ENCODE data around the gene ATP6V1G3.
"Not testable (repeated sequence)": the region's sequence is repeated elsewhere in the genome, so short reads cannot be mapped to it uniquely, and the experiment has no call there.

The ATP6V1G3 gene, protein sequence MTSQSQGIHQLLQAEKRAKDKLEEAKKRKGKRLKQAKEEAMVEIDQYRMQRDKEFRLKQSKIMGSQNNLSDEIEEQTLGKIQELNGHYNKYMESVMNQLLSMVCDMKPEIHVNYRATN

DNA sequence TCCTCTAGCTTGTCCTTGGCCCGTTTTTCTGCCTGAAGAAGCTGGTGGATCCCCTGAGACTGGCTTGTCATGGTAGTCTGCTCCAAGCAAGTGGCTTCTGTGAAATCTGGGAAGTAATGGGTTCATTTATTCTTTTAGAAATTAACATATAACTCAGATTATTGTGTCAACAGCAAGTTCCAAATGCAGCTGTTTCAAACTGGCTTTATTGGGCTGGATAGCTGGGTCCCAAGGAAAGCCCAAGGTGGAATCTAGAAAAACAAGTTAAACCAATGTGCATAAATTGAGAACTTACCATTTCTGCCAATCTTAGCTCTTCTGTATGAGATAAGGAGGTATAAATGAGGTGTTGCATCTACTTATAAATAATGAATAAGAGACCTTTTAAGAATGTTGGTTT, at the start of gene ATP6V1G3:
TSS of gene ATP6V1G3 (minus strand) at position 101 of the 400 bp plus-strand sequence. CDS start at position 71, 30 bp downstream.
- no peak within 1 kb of the TSS for H3K4me3 ChIP-seq (ENCODE audit: low read depth, low read length)
- TF ChIP-seq, protein P1, sequence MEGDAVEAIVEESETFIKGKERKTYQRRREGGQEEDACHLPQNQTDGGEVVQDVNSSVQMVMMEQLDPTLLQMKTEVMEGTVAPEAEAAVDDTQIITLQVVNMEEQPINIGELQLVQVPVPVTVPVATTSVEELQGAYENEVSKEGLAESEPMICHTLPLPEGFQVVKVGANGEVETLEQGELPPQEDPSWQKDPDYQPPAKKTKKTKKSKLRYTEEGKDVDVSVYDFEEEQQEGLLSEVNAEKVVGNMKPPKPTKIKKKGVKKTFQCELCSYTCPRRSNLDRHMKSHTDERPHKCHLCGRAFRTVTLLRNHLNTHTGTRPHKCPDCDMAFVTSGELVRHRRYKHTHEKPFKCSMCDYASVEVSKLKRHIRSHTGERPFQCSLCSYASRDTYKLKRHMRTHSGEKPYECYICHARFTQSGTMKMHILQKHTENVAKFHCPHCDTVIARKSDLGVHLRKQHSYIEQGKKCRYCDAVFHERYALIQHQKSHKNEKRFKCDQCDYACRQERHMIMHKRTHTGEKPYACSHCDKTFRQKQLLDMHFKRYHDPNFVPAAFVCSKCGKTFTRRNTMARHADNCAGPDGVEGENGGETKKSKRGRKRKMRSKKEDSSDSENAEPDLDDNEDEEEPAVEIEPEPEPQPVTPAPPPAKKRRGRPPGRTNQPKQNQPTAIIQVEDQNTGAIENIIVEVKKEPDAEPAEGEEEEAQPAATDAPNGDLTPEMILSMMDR (IDR thresholded peaks at IDR 0.05; ENCODE audit: low read depth, low read length) = no peak

DNA sequence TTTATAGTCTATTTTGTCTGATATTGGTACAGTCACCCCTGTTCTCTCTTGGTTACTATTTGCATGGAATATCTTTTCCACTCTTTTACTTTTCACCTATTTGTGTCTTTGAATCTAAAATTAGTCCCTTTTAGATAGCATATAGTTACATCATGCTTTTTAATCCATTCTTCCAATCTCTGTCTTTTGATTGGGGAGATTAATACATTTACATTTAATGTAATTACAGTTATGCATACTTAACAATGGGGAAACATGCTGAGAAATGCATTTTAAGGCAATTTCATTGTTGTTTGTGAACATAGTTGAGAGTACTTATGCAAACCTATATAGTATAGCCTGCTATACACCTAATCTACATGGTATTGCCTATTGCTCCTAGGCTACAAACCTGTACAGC, 48.4 kb upstream of the ATP6V1G3 start:
- TF ChIP-seq, protein P1 (IDR thresholded peaks at IDR 0.05; ENCODE audit: low read depth, low read length) = no peak
- H3K4me3 ChIP-seq (ENCODE audit: low read depth, low read length) = no peak overlapping the region

DNA sequence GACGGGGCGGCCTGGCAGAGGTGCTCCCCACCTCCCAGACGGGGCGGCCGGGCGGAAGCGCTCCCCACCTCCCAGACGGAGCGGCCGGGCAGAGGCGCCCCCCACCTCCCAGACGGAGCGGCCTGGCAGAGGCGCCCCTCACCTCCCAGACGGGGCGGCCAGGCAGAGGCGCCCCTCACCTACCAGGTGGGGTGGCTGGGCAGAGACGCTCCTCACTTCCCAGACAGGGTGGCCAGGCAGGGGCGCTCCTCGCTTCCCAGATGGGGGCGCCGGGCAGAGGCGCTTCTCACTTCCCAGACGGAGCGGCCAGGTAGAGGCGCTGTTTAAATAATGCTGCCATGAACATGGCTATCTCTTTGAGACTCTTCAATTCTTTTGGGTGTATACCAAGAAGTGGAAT, 43.7 kb upstream of the ATP6V1G3 start:
- no peak overlapping the region for H3K4me3 ChIP-seq (ENCODE audit: low read depth, low read length)
- TF ChIP-seq, protein P1 (IDR thresholded peaks at IDR 0.05; ENCODE audit: low read depth, low read length) = no peak

DNA sequence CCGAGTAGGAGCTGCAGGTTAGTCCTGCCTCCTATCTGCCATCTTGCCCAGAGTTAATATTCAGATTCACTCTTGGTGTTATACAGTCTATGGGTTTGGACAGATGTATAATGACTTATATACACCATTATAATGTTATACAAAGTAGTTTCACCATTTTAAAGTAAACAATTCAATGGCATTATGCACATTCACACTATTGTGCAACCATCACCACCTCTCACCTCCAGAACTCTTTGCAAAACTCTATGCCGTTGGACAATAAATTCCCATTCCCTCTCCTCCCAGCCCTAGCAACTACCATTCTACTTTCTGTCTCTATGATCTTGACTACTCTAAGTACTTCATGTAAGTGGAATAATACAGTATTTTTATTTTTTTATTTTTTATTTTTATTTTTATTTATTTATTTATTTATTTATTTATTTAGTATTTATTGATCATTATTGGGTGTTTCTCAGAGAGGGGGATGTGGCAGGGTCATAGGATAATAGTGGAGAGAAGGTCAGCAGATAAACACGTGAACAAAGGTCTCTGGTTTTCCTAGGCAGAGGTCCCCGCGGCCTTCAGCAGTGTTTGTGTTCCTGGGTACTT, 42.8 kb upstream of the ATP6V1G3 start:
- not testable (repeated sequence) for H3K4me3 ChIP-seq (ENCODE audit: low read depth, low read length)

DNA sequence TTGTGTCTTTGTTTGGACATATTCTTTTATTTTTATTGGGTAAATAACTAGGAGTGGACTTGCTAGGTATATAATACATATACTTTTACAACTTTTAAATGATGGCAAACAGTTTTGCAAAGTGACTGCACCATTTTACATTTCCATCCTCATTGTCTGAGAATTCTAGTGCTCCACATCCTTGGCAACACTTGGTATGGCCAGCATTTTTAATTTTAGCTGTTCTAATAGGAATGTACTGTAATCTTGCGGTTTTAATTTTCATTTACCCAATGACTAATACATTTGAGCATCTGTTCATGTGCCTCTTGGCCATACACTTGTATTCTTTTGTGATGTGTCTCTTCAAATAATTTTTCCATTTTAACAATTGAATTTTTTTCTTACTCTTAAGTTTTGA, 37.0 kb upstream of the ATP6V1G3 start:
- TF ChIP-seq, protein P1 (IDR thresholded peaks at IDR 0.05; ENCODE audit: low read depth, low read length) = no peak
- H3K4me3 ChIP-seq (ENCODE audit: low read depth, low read length) = no peak overlapping the region

DNA sequence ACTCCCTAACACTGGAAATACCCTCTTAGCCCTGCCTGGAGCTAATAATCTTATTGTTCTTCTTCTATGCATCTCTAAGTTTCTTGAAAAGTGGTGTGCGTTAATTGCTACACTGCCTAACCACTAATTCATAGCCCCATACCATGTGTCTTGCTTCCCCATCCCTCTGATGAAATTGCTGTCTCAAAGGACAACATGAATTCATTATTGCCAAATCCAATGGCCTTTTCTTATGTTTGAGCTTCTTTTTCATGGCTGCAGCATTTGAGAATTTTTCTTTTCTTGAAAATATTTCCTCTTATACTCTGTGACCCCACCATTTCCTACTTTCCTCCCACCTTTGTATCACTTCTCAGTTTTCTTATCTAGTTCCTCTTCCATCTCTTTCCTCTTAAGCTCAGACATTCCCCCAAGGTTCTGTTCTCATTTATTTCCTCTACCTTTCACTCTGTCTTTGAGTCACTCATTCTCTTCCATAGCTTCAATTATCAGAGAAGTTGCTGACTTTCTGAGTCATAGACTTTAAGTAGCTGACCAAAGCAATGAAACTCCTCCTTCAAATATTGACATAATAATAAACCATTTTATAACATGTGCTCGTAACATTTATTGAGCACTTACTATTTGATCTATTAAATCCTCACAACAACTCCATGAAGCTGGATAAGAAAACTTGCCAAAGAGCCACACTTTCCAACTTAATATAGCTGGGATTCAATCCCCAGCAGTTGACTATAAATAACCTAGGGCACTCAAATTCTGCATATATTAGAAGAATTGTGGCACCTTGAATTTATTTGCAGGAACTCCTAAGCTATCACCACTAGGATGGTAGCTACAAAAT, 35.5 kb upstream of the ATP6V1G3 start:
- TF ChIP-seq, protein P1 (IDR thresholded peaks at IDR 0.05; ENCODE audit: low read depth, low read length) = no peak
- no peak overlapping the region for H3K4me3 ChIP-seq (ENCODE audit: low read depth, low read length)

DNA sequence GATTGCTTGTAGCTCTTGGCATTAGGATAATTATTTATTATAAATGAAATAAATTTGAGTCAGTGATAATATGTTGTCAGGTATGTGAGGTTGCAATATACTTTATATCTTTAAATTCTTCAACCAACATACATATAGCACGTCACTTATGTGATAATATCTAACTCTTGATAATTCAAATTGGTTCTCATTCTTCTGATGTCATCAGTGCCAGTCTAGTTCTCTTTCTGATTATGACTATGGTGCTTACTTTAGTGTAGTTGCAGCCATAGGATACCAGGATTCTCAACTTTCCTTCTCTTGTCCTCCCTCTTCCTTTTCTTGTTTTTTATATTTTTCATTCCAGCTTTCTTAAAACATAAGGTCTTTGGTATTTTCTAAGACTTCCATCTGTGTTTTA, 34.8 kb upstream of the ATP6V1G3 start:
- H3K4me3 ChIP-seq (ENCODE audit: low read depth, low read length) = no peak overlapping the region
- TF ChIP-seq, protein P1 (IDR thresholded peaks at IDR 0.05; ENCODE audit: low read depth, low read length) = no peak
